ENCODE results near the gene FAM81B.
A peak's percentile ranks its signal among the peaks of the same experiment; 100 is the strongest.
"Not testable (repeated sequence)": the region's sequence is repeated elsewhere in the genome, so short reads cannot be mapped to it uniquely, and the experiment has no call there.

FAM81B gene

DNA sequence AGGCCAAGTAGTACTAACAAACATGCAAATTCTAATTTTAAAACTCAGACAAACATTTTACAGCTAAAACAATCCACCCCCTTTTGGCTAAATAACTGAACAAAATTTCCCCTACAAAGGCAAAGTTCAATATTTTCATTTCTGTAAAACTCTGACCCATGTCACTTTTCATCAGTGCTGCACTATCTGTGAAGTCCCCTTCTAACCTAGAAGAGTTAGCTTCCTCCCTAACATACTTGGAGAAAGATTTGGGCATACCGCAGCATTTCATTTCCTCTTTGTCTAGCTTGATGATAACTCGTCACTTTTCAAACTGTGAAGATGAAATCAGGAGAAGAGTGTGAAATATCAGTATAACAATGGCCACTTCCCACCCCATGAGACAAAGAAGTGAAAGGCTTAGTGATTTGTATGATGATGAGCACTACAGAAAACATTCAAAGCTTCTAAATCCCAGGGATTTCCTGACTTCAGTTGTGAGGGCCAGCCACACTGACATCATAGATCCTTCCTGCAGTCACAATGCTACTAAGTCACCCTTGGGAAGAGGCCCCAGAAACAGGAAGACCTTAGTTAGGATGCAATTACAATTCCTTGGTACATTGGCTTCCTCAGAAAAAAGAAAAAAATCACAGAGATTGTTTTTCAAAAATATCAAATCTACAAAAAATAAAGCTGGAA lies at the start of gene FAM81B:
TSS of gene FAM81B (plus strand) at position 555 of the 681 bp plus-strand sequence. CDS start at position 579, 24 bp downstream.
- peak; percentile 32 for FAIRE-seq
- no peak for TF ChIP-seq CTCF (IDR thresholded peaks at IDR 0.05; ENCODE audit: insufficient read depth, missing control alignments)
- no peak for DNase-seq (ENCODE audit: insufficient read length, low spot score)

DNA sequence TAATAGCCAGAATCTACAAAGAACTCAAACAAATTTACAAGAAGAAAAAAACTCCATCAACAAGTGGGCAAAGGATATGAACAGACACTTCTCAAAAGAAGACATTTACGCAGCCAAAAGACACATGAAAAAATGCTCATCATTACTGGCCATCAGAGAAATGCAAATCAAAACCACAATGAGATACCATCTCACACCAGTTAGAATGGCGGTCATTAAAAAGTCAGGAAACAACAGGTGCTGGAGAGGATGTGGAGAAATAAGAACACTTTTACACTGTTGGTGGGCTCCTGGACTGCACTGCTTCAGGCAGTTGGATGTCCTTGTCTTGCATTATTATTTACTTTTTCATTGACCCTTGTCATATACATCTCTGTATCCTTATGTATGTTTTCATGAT lies 49.7 kb upstream of the FAM81B start:
- FAIRE-seq; DNase-seq (ENCODE audit: insufficient read length, low spot score): not testable (repeated sequence)

- FAIRE-seq (no peak), DNase-seq (ENCODE audit: insufficient read length, low spot score) (no peak)
- TF ChIP-seq CTCF (IDR thresholded peaks at IDR 0.05; ENCODE audit: insufficient read depth, missing control alignments) = no peak
These were observed 43.6 kb upstream of the FAM81B start for GRCh38 chr5:95347506-95348120.

GRCh38 chr5:95350631-95351030 lies 40.5 kb upstream of the FAM81B start:
- FAIRE-seq = no peak
- no peak for DNase-seq (ENCODE audit: insufficient read length, low spot score)
- TF ChIP-seq CTCF (IDR thresholded peaks at IDR 0.05; ENCODE audit: insufficient read depth, missing control alignments) = no peak

DNA sequence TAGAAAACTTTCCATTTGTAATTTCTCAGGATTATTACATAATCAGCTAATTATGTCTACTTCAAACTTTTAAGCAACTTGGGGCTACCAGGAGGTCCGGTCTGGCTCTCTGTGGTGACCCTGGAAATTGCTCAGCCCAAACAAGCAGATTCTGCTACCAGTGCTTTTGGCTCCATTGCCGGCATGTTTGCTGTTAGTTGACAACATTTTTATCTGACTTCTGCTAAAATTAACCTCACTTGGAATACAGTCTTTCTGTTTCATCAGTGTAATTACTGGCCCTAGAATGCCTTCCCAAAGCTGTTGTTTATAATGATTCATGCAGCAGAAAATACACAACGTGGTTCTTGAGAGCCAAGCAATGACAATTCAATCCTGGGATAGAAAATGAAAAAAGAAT lies 38.5 kb upstream of the FAM81B start:
- TF ChIP-seq CTCF (IDR thresholded peaks at IDR 0.05; ENCODE audit: insufficient read depth, missing control alignments) = no peak
- DNase-seq (ENCODE audit: insufficient read length, low spot score) = no peak
- FAIRE-seq = no peak

DNA sequence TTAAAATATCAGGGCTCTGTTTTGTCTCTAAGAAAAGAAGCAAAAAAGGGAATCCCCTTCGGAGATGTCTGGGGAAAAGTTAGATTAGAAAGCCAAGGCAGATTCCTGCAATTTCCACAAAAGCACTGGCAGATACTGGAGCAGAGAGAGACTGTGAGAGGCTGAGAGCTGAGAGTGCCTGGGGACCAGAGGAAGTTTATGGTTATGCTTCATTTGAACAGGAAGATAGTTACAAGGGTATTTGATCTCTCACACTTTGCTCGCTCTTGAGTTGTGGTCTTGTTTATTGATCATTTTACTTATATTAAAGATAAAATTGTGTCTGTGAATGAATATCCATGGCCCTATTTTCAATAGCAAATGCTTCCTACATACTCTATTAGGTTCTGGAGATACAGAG lies 32.8 kb upstream of the FAM81B start:
- FAIRE-seq (no peak), DNase-seq (ENCODE audit: insufficient read length, low spot score) (no peak)
- no peak for TF ChIP-seq CTCF (IDR thresholded peaks at IDR 0.05; ENCODE audit: insufficient read depth, missing control alignments)

DNA sequence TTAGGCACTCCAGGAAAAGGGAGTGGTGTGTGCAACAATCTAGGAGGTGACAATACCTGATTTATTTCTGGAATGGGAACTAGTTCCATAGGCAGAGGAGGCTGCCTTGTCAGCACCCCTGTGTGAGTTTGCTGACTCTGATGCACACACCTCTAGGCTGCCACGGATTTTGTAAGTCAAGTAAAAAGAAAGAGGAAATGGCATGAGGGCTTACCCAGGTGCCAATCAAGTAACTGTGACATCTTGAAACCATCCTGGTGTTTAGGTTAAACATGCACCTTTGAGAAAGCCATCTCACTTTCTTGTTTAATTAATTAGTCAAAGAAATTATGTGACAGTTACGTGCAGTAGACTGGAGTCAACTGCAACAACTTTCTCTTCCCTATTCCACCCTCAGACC lies 32.3 kb upstream of the FAM81B start:
- no peak for TF ChIP-seq CTCF (IDR thresholded peaks at IDR 0.05; ENCODE audit: insufficient read depth, missing control alignments)
- no peak for DNase-seq (ENCODE audit: insufficient read length, low spot score)
- no peak for FAIRE-seq

DNA sequence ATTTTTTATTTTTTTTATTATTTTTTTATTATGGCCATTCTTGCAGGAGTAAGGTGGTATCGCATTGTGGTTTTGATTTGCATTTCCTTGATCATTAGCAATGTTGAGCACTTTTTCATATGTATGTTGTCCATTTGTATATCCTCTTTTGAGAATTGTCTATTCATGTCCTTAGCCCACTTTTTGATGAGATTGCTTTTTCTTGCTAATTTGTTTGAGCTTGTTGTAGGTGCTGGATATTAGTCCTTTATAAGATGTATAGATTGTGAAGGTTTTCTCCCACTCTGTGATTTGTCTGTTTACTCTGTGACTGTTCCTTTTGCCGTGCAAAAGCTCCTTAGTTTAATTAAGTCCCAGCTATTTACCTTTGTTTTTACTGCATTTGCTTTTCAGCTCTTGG lies 30.5 kb upstream of the FAM81B start:
- not testable (repeated sequence) for FAIRE-seq; DNase-seq (ENCODE audit: insufficient read length, low spot score)
